ENCODE results near the gene ITPRIP.
A peak's percentile ranks its signal among the peaks of the same experiment; 100 is the strongest.

ITPRIP gene

GRCh38 chr10:104337985-104338735 lies at the start of gene ITPRIP:
ITPRIP (minus strand) TSS chr10:104338465; CDS start chr10:104316051, 22,414 bp downstream.
- DNase-seq (ENCODE audit: low spot score), result peak; percentile 75

- DNase-seq (ENCODE audit: low spot score), result peak; percentile 24
Observed at GRCh38 chr10:104387130-104387888, 49.0 kb upstream of the ITPRIP start.

DNA sequence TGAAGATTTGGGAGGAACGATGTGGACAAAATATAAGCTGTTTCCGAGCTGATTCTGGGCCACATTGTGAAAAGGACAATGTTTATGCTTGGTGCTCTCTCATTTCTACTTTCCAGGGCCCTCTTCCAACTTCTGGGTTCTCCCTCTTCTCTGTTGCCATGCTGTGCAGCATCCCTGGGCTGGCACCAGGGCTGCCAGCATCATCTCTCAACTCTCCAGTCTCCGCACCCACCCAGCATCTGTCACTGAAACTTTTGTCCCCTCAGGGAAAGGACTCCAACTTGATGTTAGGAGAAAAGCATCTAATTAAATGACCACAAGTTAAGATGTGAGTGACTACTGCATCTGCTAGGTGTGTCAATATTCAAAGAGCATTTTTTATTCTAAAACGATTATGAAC lies 42.1 kb upstream of the ITPRIP start:
- no peak for DNase-seq (ENCODE audit: low spot score)

- DNase-seq (ENCODE audit: low spot score), result no peak
Observed at GRCh38 chr10:104376784-104377300, 38.6 kb upstream of the ITPRIP start.

- no peak for DNase-seq (ENCODE audit: low spot score)
Observed at GRCh38 chr10:104374591-104374990, 36.3 kb upstream of the ITPRIP start.

DNA sequence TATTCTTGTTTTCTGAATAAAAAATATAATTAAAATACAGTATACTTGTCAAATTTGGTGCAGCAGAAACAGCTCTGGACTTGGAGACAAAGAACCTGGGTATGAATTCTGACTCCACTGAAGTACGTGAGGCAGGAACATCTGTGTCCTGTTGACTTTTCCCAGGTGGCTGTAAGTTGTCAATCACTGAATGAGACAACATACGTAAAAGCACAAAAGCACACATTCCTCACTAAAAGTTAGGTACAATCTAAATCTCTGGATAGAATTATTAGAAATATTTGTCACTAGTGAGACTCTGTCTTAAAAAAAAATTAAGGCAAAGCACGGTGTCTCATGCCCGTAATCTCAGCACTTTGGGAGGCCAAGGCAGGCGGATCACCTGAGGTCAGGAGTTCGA lies 33.5 kb upstream of the ITPRIP start:
- no peak for DNase-seq (ENCODE audit: low spot score)

DNA sequence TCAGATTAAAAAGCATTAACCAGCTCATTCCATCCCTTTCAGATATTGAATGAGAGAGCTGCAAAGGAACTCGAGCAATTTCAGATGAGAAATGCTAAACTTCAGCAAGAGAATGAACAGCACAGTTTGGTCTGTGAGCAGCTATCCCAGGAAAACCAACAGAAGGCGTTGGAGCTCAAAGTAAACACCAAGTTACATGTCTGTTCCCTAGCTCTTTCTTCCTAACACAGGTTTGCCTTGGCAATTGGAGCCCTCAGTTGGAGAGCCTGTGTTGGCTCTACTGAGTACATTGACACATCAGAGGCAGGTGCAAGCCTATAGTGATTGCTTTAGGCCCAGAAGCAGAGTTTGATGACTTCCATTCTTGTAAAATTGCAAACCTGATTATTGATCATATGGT lies 30.1 kb upstream of the ITPRIP start:
- DNase-seq (ENCODE audit: low spot score), result no peak

GRCh38 chr10:104367904-104368303 lies 29.6 kb upstream of the ITPRIP start:
- DNase-seq (ENCODE audit: low spot score), result no peak

DNA sequence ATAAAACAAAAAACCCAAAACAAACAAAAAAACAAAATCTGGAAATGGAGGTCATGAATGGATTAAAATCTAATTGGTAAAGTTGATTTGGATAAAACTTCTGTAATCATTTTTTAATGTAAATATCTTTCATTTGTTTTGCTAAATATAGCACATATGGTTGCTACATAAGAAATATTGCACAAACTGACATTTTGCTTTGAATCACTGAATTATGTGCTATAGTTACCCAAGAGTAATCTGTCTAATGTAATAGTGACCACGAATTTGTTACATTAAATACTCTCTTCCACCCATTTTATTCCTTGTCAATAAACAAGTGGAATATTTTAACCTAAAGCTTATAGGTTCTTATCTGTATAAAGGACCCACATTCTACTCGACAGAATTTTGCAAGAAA lies 21.5 kb upstream of the ITPRIP start:
- DNase-seq (ENCODE audit: low spot score), result no peak

DNA sequence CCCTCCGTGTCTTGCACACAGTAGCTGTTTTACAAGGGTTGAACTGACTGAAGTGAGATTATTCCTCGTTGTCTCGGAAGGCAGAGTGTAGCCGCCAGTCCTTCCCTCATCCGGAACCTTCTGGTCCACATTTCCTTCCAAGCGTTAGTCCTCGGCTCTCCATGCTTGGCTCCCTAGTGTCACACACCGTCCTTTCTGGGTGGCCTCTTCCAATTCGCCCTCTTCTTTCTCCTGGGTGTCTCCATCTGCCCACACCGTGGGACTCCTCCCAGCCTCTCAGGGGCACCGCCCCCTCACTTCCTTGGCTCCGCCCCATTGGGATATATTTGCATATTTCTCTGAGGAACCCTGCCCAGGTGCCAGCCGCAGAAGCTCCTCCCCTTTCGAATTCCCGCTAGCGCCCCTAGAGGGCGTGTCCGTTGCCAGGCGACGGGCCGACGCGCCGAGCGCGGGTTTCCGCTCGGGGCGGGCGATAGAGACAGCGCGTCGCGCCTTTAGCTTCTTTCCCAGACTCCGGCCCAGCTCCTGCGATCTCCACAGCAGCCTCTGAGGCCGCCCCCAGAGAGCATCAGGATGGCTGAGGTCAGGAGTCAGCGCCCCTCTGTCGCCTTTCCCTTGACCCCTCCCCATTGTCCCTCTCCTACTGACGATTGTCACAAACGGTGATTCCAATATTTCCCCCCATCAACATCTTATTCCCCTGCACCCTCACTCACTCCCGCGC lies 15.2 kb upstream of the ITPRIP start, which contains the start of gene CFAP58:
TSS of gene CFAP58 (plus strand) at position 509 of the 724 bp plus-strand sequence. CDS start at position 574, 65 bp downstream.
- DNase-seq (ENCODE audit: low spot score), result peak; percentile 86

- DNase-seq (ENCODE audit: low spot score), result no peak
Observed at GRCh38 chr10:104351919-104352318, 13.7 kb upstream of the ITPRIP start.

DNA sequence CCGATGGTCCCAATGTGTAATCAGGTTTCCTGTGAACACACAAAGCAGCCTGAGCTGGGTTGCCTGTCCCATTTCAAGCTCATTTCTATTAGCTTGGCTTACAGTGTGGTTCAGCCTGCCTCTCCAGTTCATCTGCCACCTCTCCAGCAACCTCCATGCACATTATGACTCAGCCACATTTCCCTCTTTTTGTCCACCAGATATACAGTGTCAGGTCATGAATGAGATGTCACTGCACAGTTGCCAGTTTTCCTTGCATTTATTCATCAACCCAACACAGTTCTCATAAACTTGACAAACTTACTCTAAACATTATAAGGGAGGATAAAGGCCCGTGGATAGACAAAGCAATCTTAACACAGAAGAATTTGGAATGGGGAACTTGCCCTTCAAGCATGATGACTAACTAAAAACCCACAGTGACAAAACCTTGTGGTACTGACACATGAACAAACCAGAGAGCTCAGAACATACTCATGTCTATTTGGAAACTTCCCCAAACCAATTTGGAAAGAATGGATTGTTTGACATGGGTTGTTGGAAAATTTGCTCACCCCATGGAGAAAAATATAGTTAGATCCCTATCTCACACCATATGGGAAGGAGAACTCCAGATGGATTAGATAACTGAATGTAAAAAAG lies 12.9 kb upstream of the ITPRIP start:
- no peak for DNase-seq (ENCODE audit: low spot score)

GRCh38 chr10:104350127-104350635 lies 11.9 kb upstream of the ITPRIP start:
- peak; percentile 42 for DNase-seq (ENCODE audit: low spot score)

- DNase-seq (ENCODE audit: low spot score), result peak; percentile 42
Observed at GRCh38 chr10:104349623-104350126, 11.4 kb upstream of the ITPRIP start.

GRCh38 chr10:104348601-104349000 lies 10.3 kb upstream of the ITPRIP start:
- no peak for DNase-seq (ENCODE audit: low spot score)

DNA sequence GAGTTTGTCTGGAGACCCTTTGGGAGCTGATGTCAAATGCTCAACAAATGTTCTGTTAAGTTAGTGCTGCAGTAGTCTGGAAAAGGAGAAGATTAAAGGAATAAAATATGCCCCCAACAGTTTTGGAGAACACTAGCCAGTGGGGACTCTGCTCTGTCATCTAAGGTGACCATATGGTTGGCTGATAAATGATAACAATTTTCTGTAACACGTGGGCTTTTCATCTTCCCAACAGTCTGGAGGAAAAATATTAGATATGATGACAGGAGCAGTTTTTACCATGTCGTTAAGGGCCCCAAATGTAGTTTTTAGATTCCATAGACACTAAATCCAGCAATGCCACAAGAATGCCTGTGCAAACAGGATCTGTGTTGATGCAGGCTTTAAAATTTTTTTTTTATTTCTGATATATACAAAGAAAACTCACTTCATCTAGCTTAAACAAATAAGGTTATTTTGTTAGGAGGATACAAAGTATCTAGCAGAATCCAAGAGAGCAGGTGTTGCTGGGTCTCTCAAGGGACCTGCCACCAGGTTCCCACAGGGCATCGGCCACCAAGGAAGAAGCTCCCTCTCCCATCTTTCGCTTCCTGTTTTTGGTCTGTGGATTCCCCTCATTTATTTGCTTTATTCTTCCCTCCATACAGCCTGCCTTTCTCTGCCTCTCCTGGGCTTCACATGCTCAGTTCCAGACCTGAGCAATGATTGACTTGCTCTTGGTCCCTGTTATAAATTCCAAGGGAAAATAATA lies 9.2 kb upstream of the ITPRIP start:
- no peak for DNase-seq (ENCODE audit: low spot score)

- DNase-seq (ENCODE audit: low spot score), result no peak
Observed at GRCh38 chr10:104345941-104346340, 7.7 kb upstream of the ITPRIP start.

GRCh38 chr10:104345515-104345914 lies 7.2 kb upstream of the ITPRIP start:
- no peak for DNase-seq (ENCODE audit: low spot score)

- no peak for DNase-seq (ENCODE audit: low spot score)
Observed at GRCh38 chr10:104344219-104344618, 6.0 kb upstream of the ITPRIP start.

DNA sequence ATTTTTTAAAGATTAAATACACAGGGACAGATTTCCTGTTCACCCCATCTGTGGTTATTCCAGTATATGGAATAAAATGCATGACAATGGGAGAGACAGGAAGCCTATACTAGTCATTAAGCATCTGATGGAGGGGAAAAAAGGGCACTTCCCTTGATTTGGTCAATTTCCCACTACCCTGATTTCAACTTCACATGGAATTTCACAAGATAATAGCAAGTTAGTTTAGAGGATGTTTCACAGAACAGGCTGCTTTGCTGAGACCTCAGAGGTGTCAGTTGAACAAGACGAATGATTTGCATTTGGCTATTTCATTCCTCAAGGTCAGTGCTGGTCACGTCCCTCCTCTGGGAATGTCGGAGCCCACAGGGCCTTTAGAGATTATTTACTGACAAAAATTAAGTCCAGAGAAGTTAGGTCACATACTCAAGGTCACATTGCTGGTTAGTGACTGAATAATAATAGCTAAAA lies 4.7 kb upstream of the ITPRIP start:
- no peak for DNase-seq (ENCODE audit: low spot score)

- no peak for DNase-seq (ENCODE audit: low spot score)
Observed at GRCh38 chr10:104340641-104341040, 2.4 kb upstream of the ITPRIP start.

Measured in germinal center (tissue), 1 donor.